Upper lobe of right lung (tissue), 1 donor: ENCODE results near the gene CCDC91. TPM values are rescaled to one million over a fixed set of nuclear protein-coding genes. Genes with fewer than 3 reads are reported as not detected.

ENCODE experiments used
- ATAC-seq: fragments of 200-7000 bp; cut with Tn5 transposase; one replicate; pipeline ENCODE4 v1.9.1; 2020; ENCODE audit warnings: mild to moderate bottlenecking, moderate library complexity
- DNase-seq: peaks from one replicate; pipeline ENCODE4 v3.0.0-alpha.2; 2020
- H3K27ac ChIP-seq: fragments of 200-600 bp; one replicate; pipeline ENCODE4 v1.8.0; 2022
- H3K27me3 ChIP-seq: fragments of 200-600 bp; one replicate; pipeline ENCODE4 v1.8.0; 2022; ENCODE audit warnings: mild to moderate bottlenecking
- H3K36me3 ChIP-seq: fragments of 200-600 bp; one replicate; pipeline ENCODE4 v1.8.0; 2022
- H3K4me1 ChIP-seq: fragments of 200-600 bp; one replicate; pipeline ENCODE4 v1.8.0; 2022
- H3K4me3 ChIP-seq: fragments of 200-600 bp; one replicate; pipeline ENCODE4 v1.8.0; 2022; ENCODE audit warnings: mild to moderate bottlenecking
- H3K9me3 ChIP-seq: fragments of 200-600 bp; one replicate; pipeline ENCODE4 v1.8.0; 2022
- CTCF ChIP-seq: fragments of 200-600 bp; IDR thresholded peaks from one replicate; pipeline ENCODE4 v1.8.0; 2022; ENCODE audit warnings: antibody characterized with exemption
- intact Hi-C: fragments of 100-400 bp; cut with DNase I; formaldehyde crosslinking; loops from one replicate; pipeline ENCODE4 v1.11.0; 2022
- total RNA-seq: library from RNA; stranded (reverse); fragmentation: NEBNext Ultra II Directional; extraction: Animal tissue kit (Norgen Biotek cat#: 25700); gene quantifications from one replicate; pipeline ENCODE4 v1.2.1, GENCODE V29; 2021
- donor health status: DM: no; HTN: yes; CAD: no; lungs with severe emphysema.

The CCDC91 gene
- total RNA-seq, 1 donor from 2014 or later = 33.4 TPM

- Histone ChIP-seq H3K4me1 (no peaks in the 10 kb centered on the region), H3K9me3 (no peaks in the 10 kb centered on the region), H3K4me3 (no peak overlapping the region), H3K27ac (no peak overlapping the region), H3K36me3 (peaks cover 2% of the 10 kb centered on the region), H3K27me3 (no peaks in the 10 kb centered on the region)
- no peak for TF ChIP-seq CTCF
- ATAC-seq = no peak
- DNase-seq = no peak
- intact Hi-C loops = no loop called here
Measured at GRCh38 chr12:28390206-28390605, 199.9 kb downstream of the CCDC91 start.

- H3K9me3 ChIP-seq = no peaks in the 10 kb centered on the region
- no peak for DNase-seq
- H3K27me3 ChIP-seq = no peaks in the 10 kb centered on the region
- TF ChIP-seq CTCF = no peak
- ATAC-seq = no peak
- intact Hi-C loops = no loop called here
- H3K4me3 ChIP-seq = no peak overlapping the region
- peaks cover 8% of the 10 kb centered on the region for H3K36me3 ChIP-seq
- H3K4me1 ChIP-seq = no peaks in the 10 kb centered on the region
- H3K27ac ChIP-seq = no peak overlapping the region
Measured at GRCh38 chr12:28390761-28391385, 200.6 kb downstream of the CCDC91 start.

- ATAC-seq (no peak), DNase-seq (no peak)
- Histone ChIP-seq H3K27ac (no peak overlapping the region), H3K36me3 (no peaks in the 10 kb centered on the region), H3K9me3 (no peaks in the 10 kb centered on the region), H3K27me3 (no peaks in the 10 kb centered on the region), H3K4me3 (no peak overlapping the region), H3K4me1 (no peaks in the 10 kb centered on the region)
- intact Hi-C loops = no loop called here
- TF ChIP-seq CTCF = no peak
Measured at GRCh38 chr12:28409892-28410291, 219.6 kb downstream of the CCDC91 start.

GRCh38 chr12:28413460-28414109 is 223.3 kb downstream of the CCDC91 start:
- TF ChIP-seq CTCF = no peak
- ATAC-seq = no peak
- no peaks in the 10 kb centered on the region for H3K36me3 ChIP-seq
- DNase-seq = no peak
- H3K4me1 ChIP-seq = no peaks in the 10 kb centered on the region
- H3K4me3 ChIP-seq = no peak overlapping the region
- no peak overlapping the region for H3K27ac ChIP-seq
- intact Hi-C loops = no loop called here
- H3K27me3 ChIP-seq = no peaks in the 10 kb centered on the region
- H3K9me3 ChIP-seq = no peaks in the 10 kb centered on the region

- Histone ChIP-seq H3K4me1 (no peaks in the 10 kb centered on the region), H3K27ac (no peak overlapping the region), H3K27me3 (no peaks in the 10 kb centered on the region), H3K9me3 (no peaks in the 10 kb centered on the region), H3K36me3 (no peaks in the 10 kb centered on the region), H3K4me3 (no peak overlapping the region)
- ATAC-seq (no peak), DNase-seq (no peak)
- intact Hi-C loops = no loop called here
- TF ChIP-seq CTCF = no peak
Measured at GRCh38 chr12:28415755-28416154, 225.5 kb downstream of the CCDC91 start.
